GM21526 (cell line): Measurements from ENCODE around the gene CALD1.
"Not testable (repeated sequence)": the region's sequence is repeated elsewhere in the genome, so short reads cannot be mapped to it uniquely, and the experiment has no call there.

Experiments used
- ATAC-seq: cut with Tn5 transposase; IDR thresholded peaks from one replicate; pipeline ENCODE4 v1.9.1; 2021; ENCODE audit warnings: moderate library complexity; ENCODE audit not compliant: unreplicated experiment, low FRiP score

Gene CALD1

DNA sequence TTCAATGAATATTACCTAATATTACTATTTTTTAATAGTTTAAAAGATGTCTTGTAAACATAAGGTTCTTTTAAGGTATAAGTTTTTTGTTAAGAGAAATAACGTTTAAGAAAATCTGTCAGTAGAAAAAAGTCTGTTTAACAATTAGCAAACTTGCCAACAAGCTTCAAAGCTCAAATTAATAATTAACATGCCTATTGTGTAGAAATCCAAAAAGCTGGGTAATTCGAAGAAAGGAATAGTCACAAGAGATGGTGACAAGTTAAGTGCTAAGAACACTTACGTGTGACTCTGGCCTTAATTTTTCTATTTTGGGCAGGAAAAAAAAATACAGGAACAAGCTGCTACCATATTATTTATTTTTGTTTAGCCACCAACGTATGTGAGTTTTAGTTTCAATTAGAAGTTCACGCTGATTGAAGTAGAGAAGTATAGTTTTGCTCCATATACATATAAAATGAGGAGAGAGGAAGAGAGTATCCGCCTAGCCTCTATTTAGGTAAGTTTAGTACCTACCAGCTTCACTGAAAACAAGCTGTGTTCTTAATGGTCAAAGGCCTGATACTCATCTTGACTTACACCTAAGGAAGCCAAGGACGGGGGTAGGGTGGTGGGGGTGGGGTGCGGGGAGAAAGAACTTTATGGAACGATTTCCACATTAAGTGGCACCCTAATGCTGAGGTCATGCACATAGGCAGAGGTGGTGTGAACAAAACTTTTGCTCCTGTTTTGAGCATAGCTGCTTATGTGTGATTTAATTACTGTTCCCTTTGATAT lies 163.4 kb downstream of the CALD1 start:
- ATAC-seq: no peak

DNA sequence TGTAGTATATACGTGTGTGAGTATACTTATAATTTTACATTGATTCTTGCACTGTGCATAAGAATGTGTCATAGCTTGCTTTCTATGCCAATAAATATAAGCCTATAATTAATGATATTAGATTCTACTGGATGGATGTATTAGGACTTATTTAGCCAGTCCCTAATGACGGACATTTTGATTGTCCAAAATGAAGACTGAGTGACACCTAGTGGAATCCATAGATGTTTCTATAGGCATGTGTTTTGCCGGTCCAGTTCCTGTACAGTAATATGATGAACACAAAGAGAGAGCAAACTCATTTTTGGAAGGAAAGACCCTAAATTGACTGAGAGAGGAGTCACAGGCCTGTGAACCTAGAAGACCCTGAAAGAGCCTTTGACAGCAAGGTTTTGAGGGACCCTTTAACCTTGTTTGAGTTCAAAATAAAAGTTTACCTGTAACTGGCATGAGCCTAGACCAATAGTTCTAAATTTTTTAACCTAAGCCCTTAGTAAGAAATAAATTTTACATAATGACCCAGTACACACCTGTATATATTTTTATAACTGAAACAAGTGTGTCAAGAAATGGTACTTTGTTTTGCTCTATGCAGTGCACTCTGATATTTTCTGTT lies 164.5 kb downstream of the CALD1 start:
- ATAC-seq: peak; percentile 70

DNA sequence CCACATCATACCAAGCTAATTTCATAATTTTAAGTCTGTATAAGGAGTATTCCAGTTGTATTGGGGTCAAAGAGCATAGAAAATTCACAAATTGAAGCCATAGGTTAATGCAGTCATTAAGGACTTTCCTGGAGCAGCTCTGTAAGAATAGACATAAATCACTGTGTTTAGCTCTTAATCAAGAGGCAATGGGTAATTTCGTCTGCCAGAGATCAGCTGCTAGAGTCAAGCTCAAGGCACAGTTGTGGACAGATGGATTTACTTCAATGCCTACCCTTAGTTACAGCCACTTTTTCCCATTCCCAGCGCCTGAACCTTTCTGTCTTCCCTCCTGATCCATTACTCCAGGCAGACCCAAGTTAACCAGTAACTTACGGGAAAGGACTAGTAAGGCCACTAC lies 166.3 kb downstream of the CALD1 start:
- ATAC-seq: no peak

DNA sequence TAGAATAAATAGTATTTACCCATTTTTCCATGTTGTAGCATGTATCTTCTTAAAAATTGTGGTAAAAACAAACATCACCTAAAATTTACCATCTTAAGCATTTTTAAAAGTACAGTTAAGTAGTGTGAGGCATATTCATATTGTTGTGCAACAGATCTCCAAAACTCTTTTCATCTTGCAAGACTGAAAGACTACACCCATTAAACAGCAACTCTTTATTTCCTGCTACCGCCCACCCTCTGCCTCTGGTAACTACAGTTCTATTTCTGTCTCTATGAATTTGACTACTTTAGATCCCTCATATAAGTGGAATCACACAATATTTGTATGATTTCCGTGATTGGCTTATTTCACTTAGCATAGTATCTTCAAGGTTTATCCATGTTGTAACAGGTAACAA lies 166.8 kb downstream of the CALD1 start:
- ATAC-seq: no peak

DNA sequence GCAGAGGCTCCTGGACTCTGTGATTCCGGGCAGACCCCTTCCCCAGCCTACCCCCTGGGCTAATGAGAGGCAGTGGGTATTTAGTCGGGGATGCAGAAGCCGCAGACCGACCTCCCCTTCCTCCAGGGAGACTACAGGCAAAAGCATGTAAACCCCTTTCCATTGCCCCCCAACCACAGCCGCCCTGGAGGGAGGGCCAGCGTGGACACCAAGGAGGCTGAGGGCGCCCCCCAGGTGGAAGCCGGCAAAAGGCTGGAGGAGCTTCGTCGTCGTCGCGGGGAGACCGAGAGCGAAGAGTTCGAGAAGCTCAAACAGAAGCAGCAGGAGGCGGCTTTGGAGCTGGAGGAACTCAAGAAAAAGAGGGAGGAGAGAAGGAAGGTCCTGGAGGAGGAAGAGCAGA lies 167.9 kb downstream of the CALD1 start:
- no peak for ATAC-seq

DNA sequence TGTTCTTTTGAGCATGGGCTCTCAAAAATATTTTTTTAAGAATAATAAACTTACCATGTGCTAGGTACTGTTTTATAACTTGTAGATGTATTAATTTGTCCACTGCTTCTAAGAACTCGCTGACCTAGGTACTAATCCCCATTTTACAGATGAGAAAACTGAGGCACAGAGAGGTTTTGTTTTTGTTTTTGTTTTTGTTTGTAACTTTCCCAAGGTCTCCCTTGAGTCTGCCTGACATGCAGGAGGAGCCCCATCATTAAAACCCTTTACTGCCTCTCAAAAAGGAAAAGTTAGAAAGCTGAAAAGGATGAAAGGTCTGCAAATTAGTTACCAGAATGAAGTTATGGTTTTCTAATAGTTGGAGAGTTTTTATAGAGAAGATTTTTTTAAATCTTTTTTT lies 168.4 kb downstream of the CALD1 start:
- ATAC-seq: no peak

GRCh38 chr7:134948246-134948645 lies 168.8 kb downstream of the CALD1 start:
- no peak for ATAC-seq

- no peak for ATAC-seq
Observed at GRCh38 chr7:134948736-134949135, 169.3 kb downstream of the CALD1 start.

DNA sequence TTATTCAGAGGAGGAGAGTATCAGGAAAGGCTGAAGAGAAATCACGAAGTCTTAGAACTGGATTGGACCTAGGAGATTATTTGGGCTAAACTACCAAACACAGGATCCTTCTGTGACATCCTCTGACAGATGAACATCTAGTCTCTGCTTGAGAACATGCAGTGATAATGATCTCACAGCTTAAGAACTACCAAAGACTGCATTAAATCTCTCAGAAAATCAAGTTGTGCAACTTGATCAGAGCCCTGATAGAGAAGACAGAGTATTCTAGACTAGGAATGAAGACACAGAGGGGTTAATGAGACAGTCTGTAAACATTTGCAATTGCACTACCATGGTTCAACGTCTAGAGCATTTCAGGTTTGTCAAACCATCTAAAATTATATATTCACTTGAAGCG lies 169.7 kb downstream of the CALD1 start:
- ATAC-seq: no peak

GRCh38 chr7:134954197-134955082 lies 175.0 kb downstream of the CALD1 start:
- ATAC-seq: no peak

DNA sequence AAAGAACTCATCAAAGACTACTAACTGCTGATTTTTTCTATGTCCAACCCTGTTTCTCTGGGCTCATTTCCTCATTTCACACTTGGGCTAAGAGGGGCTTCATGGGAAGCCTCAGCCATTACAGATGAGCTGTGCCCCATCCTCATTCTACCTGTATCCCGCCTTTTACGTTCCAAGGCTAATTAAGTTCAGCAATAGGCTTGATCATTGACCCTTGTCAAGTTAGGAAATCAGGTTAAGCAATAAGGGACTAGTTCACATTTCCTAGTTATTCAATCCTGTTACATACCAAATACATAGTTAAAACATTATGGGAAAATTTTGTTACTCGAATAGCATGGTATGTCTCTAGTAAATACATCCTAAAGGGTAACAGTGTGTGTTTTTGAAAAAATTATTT lies 177.6 kb downstream of the CALD1 start:
- ATAC-seq: no peak

DNA sequence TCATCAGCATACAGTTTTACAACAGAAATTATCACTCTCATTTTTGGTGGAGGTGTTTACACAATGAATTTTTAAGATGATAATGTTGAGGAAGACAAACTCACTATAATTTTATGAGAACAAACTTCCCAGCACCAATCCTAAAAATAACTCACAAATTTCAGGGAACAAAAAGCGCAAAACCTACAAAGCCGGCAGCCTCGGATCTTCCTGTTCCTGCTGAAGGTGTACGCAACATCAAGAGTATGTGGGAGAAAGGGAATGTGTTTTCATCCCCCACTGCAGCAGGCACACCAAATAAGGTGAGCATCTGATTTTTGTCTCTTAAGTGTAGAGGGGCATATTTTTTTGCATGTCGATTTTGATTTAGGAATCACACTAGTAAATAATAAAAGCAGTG lies 180.4 kb downstream of the CALD1 start:
- ATAC-seq: no peak

- ATAC-seq: no peak
Observed at GRCh38 chr7:134962270-134962780, 182.9 kb downstream of the CALD1 start.

DNA sequence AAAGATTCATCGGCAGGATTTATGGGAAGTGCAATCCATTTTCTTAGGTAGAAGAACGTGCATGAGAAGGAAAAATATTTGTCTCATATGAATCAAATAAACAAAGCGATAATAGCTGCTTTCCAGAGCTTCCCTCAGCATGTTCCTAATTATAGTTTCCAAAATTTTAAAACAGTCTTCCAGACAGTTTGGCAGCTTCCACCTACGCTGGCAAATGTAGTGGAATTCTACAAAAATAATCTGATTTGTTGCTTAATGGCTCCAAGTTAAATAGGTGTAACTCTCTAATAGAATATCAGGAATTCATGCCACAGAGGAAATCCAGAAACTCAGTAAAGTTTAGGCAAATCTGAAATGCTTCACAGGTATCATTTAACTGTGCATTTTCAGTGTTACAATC lies 183.6 kb downstream of the CALD1 start:
- no peak for ATAC-seq

- ATAC-seq: no peak
Observed at GRCh38 chr7:134966691-134967090, 187.3 kb downstream of the CALD1 start.

DNA sequence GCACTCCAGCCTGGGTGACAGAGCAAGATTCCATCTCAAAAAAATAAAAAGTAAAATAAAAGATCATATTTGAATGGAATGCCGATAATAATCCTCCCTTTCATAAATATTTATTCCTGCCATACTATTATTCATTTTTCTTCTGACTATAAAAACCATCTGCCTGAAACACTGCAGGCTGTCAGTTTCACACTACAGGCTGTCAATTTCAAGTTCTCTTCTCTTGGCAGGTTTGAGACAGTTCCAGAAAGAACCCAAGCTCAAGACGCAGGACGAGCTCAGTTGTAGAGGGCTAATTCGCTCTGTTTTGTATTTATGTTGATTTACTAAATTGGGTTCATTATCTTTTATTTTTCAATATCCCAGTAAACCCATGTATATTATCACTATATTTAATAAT lies 188.7 kb downstream of the CALD1 start:
- ATAC-seq: no peak

DNA sequence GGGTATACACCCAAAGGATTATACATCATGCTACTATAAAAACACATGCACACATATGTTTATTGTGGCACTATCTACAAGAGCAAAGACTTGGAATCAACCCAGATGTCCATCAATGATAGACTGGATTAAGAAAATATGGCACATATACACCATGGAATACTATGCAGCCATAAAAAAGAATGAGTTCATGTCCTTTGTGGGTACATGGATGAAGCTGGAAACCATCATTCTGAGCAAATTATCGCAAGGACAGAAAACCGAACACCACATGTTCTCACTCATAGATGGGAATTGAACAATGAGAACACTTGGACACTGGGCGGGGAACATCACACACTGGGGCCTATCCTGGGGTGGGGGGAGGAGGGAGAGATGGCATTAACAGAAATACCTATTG lies 202.2 kb downstream of the CALD1 start:
- not testable (repeated sequence) for ATAC-seq

DNA sequence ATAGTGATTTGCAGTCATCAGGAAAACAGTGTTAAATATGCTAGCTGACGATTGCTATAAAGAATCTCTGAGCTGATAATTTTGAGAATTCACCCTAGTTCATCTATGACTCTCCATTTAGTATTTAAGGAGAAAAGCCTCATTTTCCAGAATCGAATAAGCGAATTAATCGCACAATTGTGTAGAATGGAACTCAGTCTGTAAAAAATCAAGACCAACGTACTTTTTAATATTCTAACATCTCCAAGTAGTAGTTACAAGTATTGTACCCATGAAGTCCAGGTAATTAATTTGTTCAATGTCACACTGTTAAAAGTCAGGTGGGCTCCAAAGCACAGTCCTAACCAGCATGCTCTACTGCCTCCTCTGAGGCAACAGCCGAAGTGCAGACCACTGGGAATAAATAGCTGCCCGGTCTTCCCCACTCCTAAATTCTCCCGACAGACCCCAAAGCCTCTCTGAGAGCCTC lies 206.5 kb downstream of the CALD1 start:
- peak; percentile 54 for ATAC-seq

DNA sequence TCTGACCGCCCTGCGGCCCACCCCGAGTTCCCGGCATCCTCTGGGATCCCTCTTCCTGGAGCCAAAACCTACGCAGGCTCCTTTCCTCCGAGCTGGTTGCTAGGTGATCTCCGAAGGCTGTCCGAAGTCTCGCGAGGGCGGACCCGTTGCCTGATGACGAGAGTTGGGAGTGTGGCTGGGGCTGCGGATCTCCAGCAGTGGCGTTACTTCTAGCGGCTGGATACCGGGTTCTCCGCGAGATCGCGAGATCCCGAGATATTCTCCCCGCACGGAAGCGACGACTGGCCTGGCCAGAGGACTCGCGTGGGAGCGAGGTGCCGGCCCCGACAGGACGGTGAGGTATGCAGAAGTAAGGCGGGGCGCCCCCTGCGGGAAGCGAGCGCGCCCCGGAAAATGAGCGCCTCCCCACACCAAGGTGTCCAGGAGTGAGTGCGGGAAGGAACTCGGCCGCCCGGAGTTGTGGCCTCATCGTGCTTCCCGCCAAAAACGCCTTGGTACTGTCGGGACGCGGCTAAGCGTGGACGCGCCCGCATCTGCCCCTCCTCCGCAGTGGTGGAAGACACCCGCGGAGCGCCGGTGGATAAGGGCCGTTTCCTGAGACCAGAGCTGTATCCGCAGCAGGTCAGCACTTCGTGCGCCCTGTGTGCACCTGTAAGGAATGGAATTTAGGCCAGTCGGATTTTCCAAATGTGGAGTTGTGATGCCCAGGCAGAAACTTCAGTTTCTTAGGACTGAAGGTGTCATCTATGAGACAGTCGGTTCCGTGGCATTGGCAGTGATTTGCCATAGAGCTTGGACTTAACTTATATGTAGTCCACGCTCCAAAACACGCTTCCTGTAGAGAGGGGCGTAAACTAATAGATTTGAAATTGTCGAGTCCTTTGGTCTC lies 207.2 kb downstream of the CALD1 start, which contains the start of gene AGBL3:
TSS of gene AGBL3 (plus strand) at position 146 of the 889 bp plus-strand sequence. CDS start 1,426 bp downstream, outside the sequence.
- peak; percentile 94 for ATAC-seq

DNA sequence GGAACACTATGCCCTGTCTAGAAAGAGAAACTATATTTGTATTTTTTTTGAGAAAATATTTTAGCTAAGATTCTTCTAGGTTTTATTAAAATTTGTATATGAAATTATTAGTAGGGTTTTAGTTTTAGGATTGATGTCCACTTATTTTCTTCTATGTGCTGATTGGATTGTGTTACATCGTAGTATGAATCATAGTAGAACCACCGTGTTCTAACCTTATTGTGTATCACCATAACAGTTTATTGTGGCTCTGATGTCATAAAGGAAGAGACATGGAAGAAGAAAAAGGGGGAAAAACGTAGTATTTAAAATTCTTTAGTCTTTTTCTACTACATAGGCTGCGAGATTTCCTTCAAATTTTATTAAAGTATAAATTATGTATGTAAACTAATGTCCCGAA lies 208.7 kb downstream of the CALD1 start:
- ATAC-seq: no peak
